ENCODE measurements around the gene RNF223.

GRCh38 chr1:1122078-1122811 lies 48.1 kb upstream of the RNF223 start:
- peak; percentile 82 to 91 (median 88) for TF ChIP-seq CTCF (IDR thresholded peaks at IDR 0.05 in 2 of 3, conservative IDR thresholded peaks at IDR 0.05 in 1 of 3; ENCODE audit: borderline replicate concordance in 1 of 3, insufficient read depth in 1 of 3, low read depth in 2 of 3, low read length in 2 of 3)
- TF ChIP-seq POLR2AphosphoS5 (IDR thresholded peaks at IDR 0.05; ENCODE audit: low read depth, low read length) = no peak
- no peak for TF ChIP-seq POLR2A (IDR thresholded peaks at IDR 0.05; ENCODE audit: borderline replicate concordance, extremely low read depth, insufficient read depth, insufficient read length)
- no peak for TF ChIP-seq EZH2 (IDR thresholded peaks at IDR 0.05)
- TF ChIP-seq REST (IDR thresholded peaks at IDR 0.05; ENCODE audit: low read depth) = no peak
- TF ChIP-seq ZNF274 (IDR thresholded peaks at IDR 0.05; ENCODE audit: low read depth, low read length) = no peak
- TF ChIP-seq, protein P1, sequence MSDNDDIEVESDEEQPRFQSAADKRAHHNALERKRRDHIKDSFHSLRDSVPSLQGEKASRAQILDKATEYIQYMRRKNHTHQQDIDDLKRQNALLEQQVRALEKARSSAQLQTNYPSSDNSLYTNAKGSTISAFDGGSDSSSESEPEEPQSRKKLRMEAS (IDR thresholded peaks at IDR 0.05) = no peak
- no peak for TF ChIP-seq TCF7L2 (IDR thresholded peaks at IDR 0.05; ENCODE audit: borderline replicate concordance, extremely low read depth, insufficient read depth, insufficient read length)
